Dermis lymphatic vessel endothelial cell (primary cell): ENCODE data around the gene CAMKK1. TPM values are rescaled to one million over a fixed set of nuclear protein-coding genes. Genes with fewer than 3 reads are reported as not detected.

Experiments used
- total RNA-seq: library from RNA; depleted of rRNA; stranded (reverse); fragments of >200 nt; gene quantifications from 2 replicates; pipeline ENCODE4 v1.2.1, GENCODE V29; 2014

The CAMKK1 gene
- total RNA-seq = 0.87 and 1.1 TPM in 2 replicates

GRCh38 chr17:3893003-3893719, at the start of gene CAMKK1:
Gene CAMKK1, minus strand, starts transcription at chr17:3893053. Its CDS starts 7,366 bp downstream, at chr17:3885687.

GRCh38 chr17:3915995-3916696, 23.3 kb upstream of the CAMKK1 start, which contains the start of gene P2RX1:
Gene P2RX1, minus strand, starts transcription at chr17:3916465. Its CDS starts 240 bp downstream, at chr17:3916225.

DNA sequence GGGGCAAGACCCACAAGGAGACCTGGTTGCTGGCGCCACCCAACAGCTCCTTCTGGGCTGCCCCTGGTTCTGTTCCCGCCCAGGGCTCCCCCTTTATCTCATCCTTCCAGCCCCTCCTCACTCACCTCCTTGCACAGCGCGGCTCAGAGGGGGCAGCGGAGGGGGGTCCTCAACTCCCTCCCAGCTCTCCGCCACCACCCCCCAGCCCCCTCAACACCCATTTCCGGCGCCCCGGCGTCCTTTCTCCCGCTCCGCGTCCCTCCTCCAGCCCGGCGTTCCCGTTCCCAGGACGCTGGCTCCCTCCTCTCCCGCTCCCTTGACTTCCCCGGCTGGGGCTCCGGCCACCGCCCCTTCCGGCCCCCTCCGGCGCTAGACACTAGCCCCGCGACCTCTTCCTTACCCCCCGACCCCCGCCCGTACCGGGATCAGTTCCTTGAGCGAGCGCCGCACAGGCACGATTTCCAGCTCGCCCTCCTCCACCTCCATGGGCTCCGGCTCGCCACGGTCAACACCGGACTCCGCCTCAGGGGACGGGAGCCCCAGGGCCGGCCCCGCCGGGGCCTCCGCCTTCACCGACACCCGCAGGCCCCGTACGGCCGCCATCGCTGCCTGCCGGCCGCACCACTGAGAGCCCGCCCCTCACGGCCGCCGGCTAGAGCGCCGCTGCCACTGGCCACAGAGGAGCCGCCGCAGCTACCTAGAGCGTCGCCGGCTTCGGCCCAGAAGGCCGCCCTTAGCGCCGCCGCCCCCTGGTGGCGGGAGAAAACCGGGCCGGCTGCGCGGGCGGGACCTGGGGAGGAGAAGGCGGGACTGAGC, 47.0 kb downstream of the CAMKK1 start, which contains the start of gene NCBP3:
TSS of gene NCBP3 (minus strand) at position 626 of the 816 bp plus-strand sequence. CDS start at position 603, 23 bp downstream.

Other genes with a start within 250 kb of the CAMKK1 start
- 160 and 180 TPM in 2 replicates for gene TAX1BP3, start 224.5 kb downstream of the CAMKK1 start, total RNA-seq
- gene EMC6, start 224.2 kb downstream of the CAMKK1 start, total RNA-seq = 11.4 and 16.3 TPM in 2 replicates
- gene P2RX5, start 196.9 kb downstream of the CAMKK1 start, total RNA-seq = 0.11 and 0.17 TPM in 2 replicates
- gene HASPIN, start 169.2 kb downstream of the CAMKK1 start, total RNA-seq = 1.1 and 1.4 TPM in 2 replicates
- 16.6 and 16.7 TPM in 2 replicates for gene ITGAE, start 91.9 kb downstream of the CAMKK1 start, total RNA-seq
- 14.8 and 19.3 TPM in 2 replicates for gene NCBP3, start 46.8 kb downstream of the CAMKK1 start, total RNA-seq
- not detected in 2 replicates for gene P2RX1, start 23.4 kb upstream of the CAMKK1 start, total RNA-seq
- 0.09 and 0.11 TPM in 2 replicates for gene ATP2A3, start 71.4 kb upstream of the CAMKK1 start, total RNA-seq
- gene ZZEF1, start 250.0 kb upstream of the CAMKK1 start, total RNA-seq = 29.0 and 31.1 TPM in 2 replicates